CD4-positive, alpha-beta T cell treated with Interleukin-12 subunit alpha and Interleukin-12 subunit beta, for 1 hour (primary cell): ENCODE results near the gene HOXA13.

Experiments used
- DNase-seq: peaks from one replicate; pipeline ENCODE4 v3.0.0-alpha.2; 2020

Gene HOXA13

GRCh38 chr7:27191833-27192545 lies 7.9 kb downstream of the HOXA13 start:
- DNase-seq: no peak

- no peak for DNase-seq
These were observed 8.6 kb downstream of the HOXA13 start for GRCh38 chr7:27191161-27191731.

- DNase-seq: no peak
These were observed 9.7 kb downstream of the HOXA13 start for GRCh38 chr7:27189997-27190748.

GRCh38 chr7:27189295-27189996 lies 10.4 kb downstream of the HOXA13 start:
- no peak for DNase-seq

GRCh38 chr7:27188386-27189294 lies 11.3 kb downstream of the HOXA13 start:
- DNase-seq: peak; percentile 42

- DNase-seq: no peak
These were observed 12.2 kb downstream of the HOXA13 start for GRCh38 chr7:27187475-27188385.

GRCh38 chr7:27186668-27187474 lies 13.0 kb downstream of the HOXA13 start:
- DNase-seq: no peak

- DNase-seq: no peak
These were observed 13.8 kb downstream of the HOXA13 start for GRCh38 chr7:27185854-27186667.

- no peak for DNase-seq
These were observed 14.7 kb downstream of the HOXA13 start, which contains the start of gene HOXA11 for GRCh38 chr7:27185013-27185853. HOXA11 (minus strand) TSS chr7:27185232; CDS start chr7:27185144, 88 bp downstream.

- no peak for DNase-seq
These were observed 15.4 kb downstream of the HOXA13 start for GRCh38 chr7:27184337-27185012.

- DNase-seq: no peak
These were observed 16.1 kb downstream of the HOXA13 start for GRCh38 chr7:27183682-27184336.

GRCh38 chr7:27182861-27183681 lies 16.8 kb downstream of the HOXA13 start:
- DNase-seq: no peak

GRCh38 chr7:27182285-27182841 lies 17.5 kb downstream of the HOXA13 start:
- no peak for DNase-seq

GRCh38 chr7:27181795-27182275 lies 18.1 kb downstream of the HOXA13 start:
- DNase-seq: no peak
